Panc1 (cell line): ENCODE measurements around the gene STAM. TPM values are rescaled to one million over a fixed set of nuclear protein-coding genes. Genes with fewer than 3 reads are reported as not detected.

Source experiments
- ATAC-seq: fragments of 200-7000 bp; cut with Tn5 transposase; 2 replicates; pipeline ENCODE4 v1.9.1; 2020; ENCODE audit warnings: mild to moderate bottlenecking, moderate library complexity
- BruUV-seq: library from RNA; stranded (reverse); fragments of 400-500 nt; replicated peaks from 2 replicates; lab custom pipeline; 2021; lab: Mats Ljungman, UMichigan
- CTCF ChIA-PET: fragments of 300-600 bp; sonication (Branson Sonifier 250); formaldehyde crosslinking; loops from one replicate; lab custom pipeline; 2022; ENCODE audit warnings: antibody characterized with exemption; lab: Charles Lee
- POLR2A ChIA-PET: fragments of 300-600 bp; sonication (Branson Sonifier 250); formaldehyde crosslinking; loops from one replicate; lab custom pipeline; 2022; ENCODE audit warnings: antibody characterized with exemption; lab: Charles Lee
- DNase-seq: peaks from one replicate; pipeline ENCODE4 v3.0.0-alpha.2; 2010; ENCODE audit warnings: low read depth, low spot score
- H3K27ac ChIP-seq: 2 replicates; pipeline ENCODE4 v1.5.1; 2011; ENCODE audit warnings: mild to moderate bottlenecking, low read length, inconsistent platforms
- H3K27me3 ChIP-seq: fragments of 200-500 bp; sonication (Bioruptor generic); 2 replicates; pipeline ENCODE4 v1.6.0; 2014; ENCODE audit warnings: low read length, inconsistent platforms; ENCODE audit not compliant: control insufficient read depth, insufficient read depth
- H3K36me3 ChIP-seq: fragments of 200-500 bp; sonication (Bioruptor generic); 2 replicates; pipeline ENCODE4 v1.5.1; 2014; ENCODE audit warnings: inconsistent platforms, mild to moderate bottlenecking, low read length, moderate library complexity; ENCODE audit not compliant: control insufficient read depth, insufficient read depth
- H3K4me1 ChIP-seq: 2 replicates; pipeline ENCODE4 v1.5.1; 2011; ENCODE audit warnings: inconsistent platforms, mild to moderate bottlenecking, low read length, moderate library complexity; ENCODE audit not compliant: control insufficient read depth, insufficient read depth
- H3K4me3 ChIP-seq, 2 experiments: 2 replicates each; pipeline ENCODE4 v1.5.1; 2011 to 2012; ENCODE audit warnings: low read depth in 2 of 2, low read length in 2 of 2, mild to moderate bottlenecking in 2 of 2, inconsistent platforms in 1 of 2, moderate library complexity in 1 of 2
- H3K9me3 ChIP-seq: fragments of 200-500 bp; sonication (Bioruptor generic); 2 replicates; pipeline ENCODE4 v1.5.1; 2014; ENCODE audit warnings: low read depth, mild to moderate bottlenecking, inconsistent platforms, low read length, moderate library complexity; ENCODE audit not compliant: control insufficient read depth, insufficient read depth
- CTCF ChIP-seq: fragments of 450-650 bp; IDR thresholded peaks from 2 replicates; pipeline ENCODE4 v1.5.1; 2017; ENCODE audit warnings: mild to moderate bottlenecking
- POLR2AphosphoS5 ChIP-seq: IDR thresholded peaks from 2 replicates; pipeline ENCODE4 v1.6.1; 2012; ENCODE audit warnings: mild to moderate bottlenecking, low read depth, low read length, moderate library complexity
- REST ChIP-seq, 2 experiments: IDR thresholded peaks; 2 replicates each; pipeline ENCODE4 v1.6.1; 2011 to 2012; ENCODE audit warnings: low read depth in 2 of 2, control low read depth in 1 of 2, low read length in 1 of 2, mild to moderate bottlenecking in 1 of 2, moderate library complexity in 1 of 2; ENCODE audit not compliant: insufficient read depth in 1 of 2
- SIN3A ChIP-seq: IDR thresholded peaks from 2 replicates; pipeline ENCODE4 v1.6.1; 2012; ENCODE audit warnings: low read depth, mild to moderate bottlenecking, low read length, moderate library complexity, borderline replicate concordance; ENCODE audit not compliant: insufficient read depth
- TCF7L2 ChIP-seq: IDR thresholded peaks from 2 replicates; pipeline ENCODE4 v1.6.1; 2011; ENCODE audit warnings: mild to moderate bottlenecking, low read depth, low read length, inconsistent platforms
- in situ Hi-C: cut with HindIII; loops from 2 replicates; pipeline ENCODE4 v1.10.0; 2016; ENCODE audit warnings: low sequenced_read_pairs, low pct_unique_long_range_greater_than_20kb
- intact Hi-C: fragments of 100-400 bp; cut with micrococcal nuclease; formaldehyde crosslinking; loops from one replicate; pipeline ENCODE4 v1.10.0; 2022; ENCODE audit not compliant: unreplicated experiment
- total RNA-seq: library from RNA; stranded (reverse); gene quantifications from one replicate; pipeline ENCODE4 v1.2.1, GENCODE V29; 2021; ENCODE audit not compliant: unreplicated experiment

STAM gene
- total RNA-seq, 1 experiment from 2014 or later = 18.9 TPM

- CTCF ChIA-PET = no interaction called here
Observed at GRCh38 chr10:17606547-17607040, 37.4 kb upstream of the STAM start.

GRCh38 chr10:17607060-17607459, 36.9 kb upstream of the STAM start:
- H3K27ac ChIP-seq = peak overlapping the region; percentile 46; the same call in 1 of the 2 replicates
- no TSS peak for BruUV-seq
- intact Hi-C loops (loop anchor here (5.0 to 10.0 kb wide), 3 partner anchors 135 to 782 kb away; no protein-coding TSS in a partner anchor), in situ Hi-C loops (no loop called here)
- CTCF ChIA-PET = no interaction called here
- ATAC-seq = 0 out of 2 replicates have a peak, but pooled peaks have one; percentile 66
- POLR2A ChIA-PET = no interaction called here
- TF ChIP-seq SIN3A = no peak
- TF ChIP-seq POLR2AphosphoS5 = no peak
- TF ChIP-seq TCF7L2 = no peak
- TF ChIP-seq CTCF = no peak
- no peak for TF ChIP-seq REST (IDR thresholded peaks at IDR 0.05; ENCODE audit: insufficient read depth in 1 of 2, low read depth in 2 of 2, low read length in 1 of 2)
- no peaks in the 10 kb centered on the region for H3K9me3 ChIP-seq
- no peaks in the 10 kb centered on the region for H3K27me3 ChIP-seq
- peaks cover 2% of the 10 kb centered on the region; the same call in 1 of the 2 replicates for H3K36me3 ChIP-seq
- no peak overlapping the region for H3K4me3 ChIP-seq
- H3K4me1 ChIP-seq = peaks cover 5% of the 10 kb centered on the region; the same call in 1 of the 2 replicates
- no peak for DNase-seq

More at GRCh38 chr10:17606547-17607040, 37.4 kb upstream of the STAM start:
- intact Hi-C loops = loop anchor here (5.0 to 10.0 kb wide), 3 partner anchors 136 to 782 kb away; no protein-coding TSS in a partner anchor
- no peaks in the 10 kb centered on the region for H3K27me3 ChIP-seq
- H3K27ac ChIP-seq = no peak overlapping the region
- H3K4me3 ChIP-seq = no peak overlapping the region
- no peaks in the 10 kb centered on the region for H3K9me3 ChIP-seq
- ATAC-seq (no peak), DNase-seq (no peak)
- in situ Hi-C loops = no loop called here
- peaks cover 2% of the 10 kb centered on the region; the same call in 1 of the 2 replicates for H3K36me3 ChIP-seq
- no TSS peak for BruUV-seq
- TF ChIP-seq TCF7L2 (no peak), REST (IDR thresholded peaks at IDR 0.05; ENCODE audit: insufficient read depth in 1 of 2, low read depth in 2 of 2, low read length in 1 of 2) (no peak), POLR2AphosphoS5 (no peak), CTCF (no peak), SIN3A (no peak)
- peaks cover 5% of the 10 kb centered on the region; the same call in 1 of the 2 replicates for H3K4me1 ChIP-seq
- POLR2A ChIA-PET = no interaction called here
